Esophagus muscularis mucosa (tissue), 4 donors: Measurements from ENCODE around the gene KLRB1. TPM values are rescaled to one million over a fixed set of nuclear protein-coding genes. Genes with fewer than 3 reads are reported as not detected.
"Not testable (repeated sequence)": the region's sequence is repeated elsewhere in the genome, so short reads cannot be mapped to it uniquely, and the experiment has no call there.

Experiments
- DNase-seq: peaks from one replicate; pipeline ENCODE4 v3.0.0-alpha.2; 2017; ENCODE audit errors: extremely low spot score
- H3K27ac ChIP-seq, 4 donors: fragments of 200-600 bp; sonication (generic); replicated peaks in 1 of 4; 1 replicate in 3 of 4; 2 replicates in 1 of 4; pipeline ENCODE4 v1.5.1; 2016 to 2019; ENCODE audit warnings: mild to moderate bottlenecking in 1 of 4
- H3K27me3 ChIP-seq, 4 donors: fragments of 200-600 bp; sonication (generic); one replicate each; pipeline versions ENCODE4 v1.5.1 to v1.6.0; 2016 to 2019
- H3K36me3 ChIP-seq, 4 donors: fragments of 200-600 bp; sonication (generic); one replicate each; pipeline ENCODE4 v1.5.1; 2016 to 2019
- H3K4me1 ChIP-seq, 4 donors: fragments of 200-600 bp; sonication (generic); one replicate each; pipeline ENCODE4 v1.5.1; 2016 to 2019
- H3K4me3 ChIP-seq, 4 donors: fragments of 200-600 bp; sonication (generic); 1 replicate in 2 of 4; 2 replicates in 2 of 4; pipeline ENCODE4 v1.5.1; 2016 to 2019; ENCODE audit warnings: mild to moderate bottlenecking in 4 of 4, moderate library complexity in 1 of 4
- H3K9me3 ChIP-seq, 4 donors: fragments of 200-600 bp; sonication (generic); 1 replicate in 3 of 4; 2 replicates in 1 of 4; pipeline ENCODE4 v1.5.1; 2016 to 2019
- EP300 ChIP-seq: sonication (generic); formaldehyde crosslinking; IDR thresholded peaks from one replicate; pipeline ENCODE4 v1.6.1; 2017; ENCODE audit warnings: antibody characterized with exemption
- POLR2A ChIP-seq: fragments of 450-650 bp; IDR thresholded peaks from one replicate; pipeline ENCODE4 v1.6.1; 2017; ENCODE audit warnings: antibody characterized with exemption, moderate library complexity, mild to moderate bottlenecking, low read depth
- POLR2AphosphoS5 ChIP-seq, 2 donors: sonication (generic); formaldehyde crosslinking; IDR thresholded peaks; one replicate each; pipeline ENCODE4 v1.6.1; 2017; ENCODE audit warnings: antibody characterized with exemption in 2 of 2
- WGBS: methylation state at CpG from one replicate; pipeline ENCODE4 v1.1.5; 2018; 5-methylcytosine and 5-hydroxymethylcytosine counted together
- intact Hi-C: fragments of 100-400 bp; cut with DNase I; formaldehyde crosslinking; loops from one replicate; pipeline ENCODE4 v1.15.1; 2023
- total RNA-seq, 4 donors: library from RNA; depleted of rRNA; stranded (reverse); fragments of >200 nt; gene quantifications; one replicate each; pipeline versions ENCODE4 v1.1.0 to v1.2.1, GENCODE V29; 2016
- TF ChIP-seq, protein P1 (sequence below), 3 experiments: fragments of 200-600 bp in 2 of 3; fragments of 450-650 bp in 1 of 3; sonication (generic) in 2 of 3; IDR thresholded peaks; one replicate each; pipeline ENCODE4 v1.5.1; 2017 to 2019; ENCODE audit warnings: antibody characterized with exemption in 3 of 3, mild to moderate bottlenecking in 2 of 3, moderate library complexity in 1 of 3

KLRB1 gene
- total RNA-seq, 4 donors from 2014 or later: 0.23 to 1.5 (median 0.52) TPM; not detected in 1

DNA sequence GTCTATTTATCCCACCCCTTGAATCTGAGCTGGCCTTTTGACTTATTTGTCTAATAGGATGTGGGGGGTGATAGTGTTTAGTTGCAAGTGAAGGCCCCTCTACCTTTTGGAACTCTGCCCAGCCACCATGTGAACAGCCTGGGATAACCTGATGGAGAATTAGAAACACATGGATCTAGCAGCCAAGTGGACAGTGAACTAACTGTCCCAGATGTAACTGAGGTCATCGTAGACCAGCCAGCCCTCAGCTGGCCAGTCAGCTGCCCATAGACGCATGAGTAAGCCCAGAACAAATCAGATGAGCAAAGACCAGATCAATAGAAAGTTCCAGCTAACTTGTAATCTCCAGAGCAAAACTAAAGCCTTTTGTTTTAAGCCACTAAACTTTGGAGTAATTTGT, 19.0 kb downstream of the KLRB1 start:
- intact Hi-C loops: no loop called here
- WGBS: 65% methylated on average over 2 of the region's 2 CpGs
- Histone ChIP-seq H3K27me3 (no peaks in the 10 kb centered on the region), H3K9me3 (no peaks in the 10 kb centered on the region), H3K4me1 (no peaks in the 10 kb centered on the region), H3K27ac (no peak overlapping the region), H3K36me3 (no peaks in the 10 kb centered on the region), H3K4me3 (no peak overlapping the region)
- DNase-seq: no peak
- TF ChIP-seq, protein P1, sequence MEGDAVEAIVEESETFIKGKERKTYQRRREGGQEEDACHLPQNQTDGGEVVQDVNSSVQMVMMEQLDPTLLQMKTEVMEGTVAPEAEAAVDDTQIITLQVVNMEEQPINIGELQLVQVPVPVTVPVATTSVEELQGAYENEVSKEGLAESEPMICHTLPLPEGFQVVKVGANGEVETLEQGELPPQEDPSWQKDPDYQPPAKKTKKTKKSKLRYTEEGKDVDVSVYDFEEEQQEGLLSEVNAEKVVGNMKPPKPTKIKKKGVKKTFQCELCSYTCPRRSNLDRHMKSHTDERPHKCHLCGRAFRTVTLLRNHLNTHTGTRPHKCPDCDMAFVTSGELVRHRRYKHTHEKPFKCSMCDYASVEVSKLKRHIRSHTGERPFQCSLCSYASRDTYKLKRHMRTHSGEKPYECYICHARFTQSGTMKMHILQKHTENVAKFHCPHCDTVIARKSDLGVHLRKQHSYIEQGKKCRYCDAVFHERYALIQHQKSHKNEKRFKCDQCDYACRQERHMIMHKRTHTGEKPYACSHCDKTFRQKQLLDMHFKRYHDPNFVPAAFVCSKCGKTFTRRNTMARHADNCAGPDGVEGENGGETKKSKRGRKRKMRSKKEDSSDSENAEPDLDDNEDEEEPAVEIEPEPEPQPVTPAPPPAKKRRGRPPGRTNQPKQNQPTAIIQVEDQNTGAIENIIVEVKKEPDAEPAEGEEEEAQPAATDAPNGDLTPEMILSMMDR (IDR thresholded peaks at IDR 0.05): no peak
- TF ChIP-seq POLR2A (no peak), EP300 (no peak), POLR2AphosphoS5 (IDR thresholded peaks at IDR 0.05) (no peak)

DNA sequence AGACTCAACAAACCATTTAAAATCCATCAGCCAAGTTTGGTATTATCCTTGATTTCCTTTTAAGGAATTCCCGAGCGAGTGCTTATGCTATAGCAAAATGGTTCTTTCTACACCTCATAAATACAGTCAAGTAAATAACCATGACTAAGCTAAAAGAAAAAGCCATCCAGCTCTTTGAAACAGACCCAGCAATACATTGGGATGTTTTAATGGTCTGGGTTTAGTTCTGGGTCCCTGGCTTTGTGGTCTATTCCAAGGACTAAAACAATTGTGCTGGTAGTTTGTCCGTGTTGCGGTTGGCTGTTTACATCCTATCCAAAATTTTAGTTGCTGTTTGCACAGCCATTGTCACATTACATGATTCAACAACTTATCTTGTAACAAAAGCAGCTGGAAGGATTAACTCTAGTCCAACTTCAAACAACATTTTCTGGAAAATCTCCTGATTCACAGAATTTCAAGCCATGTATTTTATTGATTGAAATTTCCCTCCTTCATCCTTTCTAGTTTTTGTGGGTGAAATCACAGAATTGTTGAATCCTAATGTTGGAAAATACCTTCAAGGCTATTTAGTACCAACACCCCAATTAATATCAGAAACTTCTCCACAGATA, 19.6 kb downstream of the KLRB1 start:
- Histone ChIP-seq H3K27ac (no peak overlapping the region), H3K27me3 (no peaks in the 10 kb centered on the region), H3K9me3 (no peaks in the 10 kb centered on the region), H3K4me3 (no peak overlapping the region), H3K36me3 (no peaks in the 10 kb centered on the region), H3K4me1 (no peaks in the 10 kb centered on the region)
- WGBS: 87% methylated on average over 4 of the region's 4 CpGs
- intact Hi-C loops: no loop called here
- TF ChIP-seq EP300 (no peak), POLR2A (no peak), POLR2AphosphoS5 (IDR thresholded peaks at IDR 0.05) (no peak)
- TF ChIP-seq, protein P1 (IDR thresholded peaks at IDR 0.05): no peak
- DNase-seq: no peak

DNA sequence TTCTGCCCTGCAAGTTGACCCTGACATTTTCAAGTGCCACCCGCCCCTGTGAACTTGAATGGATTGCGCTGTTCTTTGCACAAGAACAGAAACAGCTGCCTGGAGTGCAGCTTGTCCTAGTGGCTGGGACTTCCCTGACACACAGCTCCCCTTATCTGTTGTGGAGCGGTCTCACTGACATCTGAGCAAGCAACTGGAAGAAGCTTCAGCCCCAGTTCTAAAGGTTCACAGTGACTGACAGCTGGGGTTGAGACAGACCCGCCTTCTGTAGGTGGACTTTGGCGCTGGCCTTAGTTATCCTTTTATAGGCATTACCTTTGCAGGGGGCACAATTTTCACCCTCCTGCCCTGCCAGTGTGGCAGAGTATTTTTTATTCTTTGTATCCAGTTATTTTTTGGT, 30.0 kb downstream of the KLRB1 start:
- H3K4me3 ChIP-seq, H3K27ac ChIP-seq, H3K4me1 ChIP-seq, H3K36me3 ChIP-seq, H3K9me3 ChIP-seq, intact Hi-C loops, H3K27me3 ChIP-seq, DNase-seq: not testable (repeated sequence)
- WGBS: 80% methylated on average over 2 of the region's 5 CpGs

- H3K27ac ChIP-seq, H3K4me1 ChIP-seq, H3K4me3 ChIP-seq, H3K27me3 ChIP-seq, H3K36me3 ChIP-seq, intact Hi-C loops, DNase-seq, H3K9me3 ChIP-seq: not testable (repeated sequence)
- 93% methylated on average over 7 of the region's 9 CpGs for WGBS
Measured at GRCh38 chr12:9567151-9567550, 40.6 kb downstream of the KLRB1 start.

DNA sequence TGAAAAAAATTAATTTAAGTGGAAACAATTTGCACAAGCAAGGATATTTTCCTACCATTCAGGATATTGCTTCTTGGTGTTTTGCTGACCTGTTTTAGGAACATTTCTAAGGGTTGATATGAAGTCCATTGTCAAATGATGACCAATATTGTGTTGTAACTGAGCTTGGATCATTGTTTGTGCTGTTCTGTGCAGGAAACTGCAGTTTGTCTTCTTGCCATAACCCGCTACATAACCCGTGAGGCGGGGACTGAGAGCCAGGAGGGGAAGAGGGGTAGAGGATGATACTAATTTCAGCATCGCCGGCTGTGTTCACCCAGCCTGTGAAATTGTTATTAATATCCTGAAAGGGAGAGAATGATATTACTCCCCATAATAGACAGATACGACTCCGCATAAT, 41.6 kb downstream of the KLRB1 start:
- 94% methylated on average over 7 of the region's 7 CpGs for WGBS

GRCh38 chr12:9564418-9564817, 43.3 kb downstream of the KLRB1 start:
- H3K27me3 ChIP-seq, DNase-seq, H3K27ac ChIP-seq, intact Hi-C loops, H3K9me3 ChIP-seq, H3K4me1 ChIP-seq, H3K36me3 ChIP-seq, H3K4me3 ChIP-seq: not testable (repeated sequence)
- 92% methylated on average over 2 of the region's 2 CpGs for WGBS

More for the DNA sequence above, 41.6 kb downstream of the KLRB1 start:
- intact Hi-C loops, H3K9me3 ChIP-seq, H3K27me3 ChIP-seq, H3K4me1 ChIP-seq, H3K36me3 ChIP-seq, DNase-seq, H3K4me3 ChIP-seq, H3K27ac ChIP-seq: not testable (repeated sequence)

- 92% methylated on average over 3 of the region's 5 CpGs for WGBS
- H3K9me3 ChIP-seq, H3K4me1 ChIP-seq, H3K27ac ChIP-seq, H3K36me3 ChIP-seq, intact Hi-C loops, DNase-seq, H3K27me3 ChIP-seq, H3K4me3 ChIP-seq: not testable (repeated sequence)
Measured at GRCh38 chr12:9562841-9563453, 44.8 kb downstream of the KLRB1 start.

GRCh38 chr12:9545489-9545888, 62.2 kb downstream of the KLRB1 start:
- H3K36me3 ChIP-seq, intact Hi-C loops, H3K27ac ChIP-seq, H3K4me1 ChIP-seq, H3K27me3 ChIP-seq, DNase-seq, H3K9me3 ChIP-seq, H3K4me3 ChIP-seq: not testable (repeated sequence)
- 53% methylated on average over 4 of the region's 4 CpGs for WGBS
